ENCODE measurements around the gene EML6.

DNA sequence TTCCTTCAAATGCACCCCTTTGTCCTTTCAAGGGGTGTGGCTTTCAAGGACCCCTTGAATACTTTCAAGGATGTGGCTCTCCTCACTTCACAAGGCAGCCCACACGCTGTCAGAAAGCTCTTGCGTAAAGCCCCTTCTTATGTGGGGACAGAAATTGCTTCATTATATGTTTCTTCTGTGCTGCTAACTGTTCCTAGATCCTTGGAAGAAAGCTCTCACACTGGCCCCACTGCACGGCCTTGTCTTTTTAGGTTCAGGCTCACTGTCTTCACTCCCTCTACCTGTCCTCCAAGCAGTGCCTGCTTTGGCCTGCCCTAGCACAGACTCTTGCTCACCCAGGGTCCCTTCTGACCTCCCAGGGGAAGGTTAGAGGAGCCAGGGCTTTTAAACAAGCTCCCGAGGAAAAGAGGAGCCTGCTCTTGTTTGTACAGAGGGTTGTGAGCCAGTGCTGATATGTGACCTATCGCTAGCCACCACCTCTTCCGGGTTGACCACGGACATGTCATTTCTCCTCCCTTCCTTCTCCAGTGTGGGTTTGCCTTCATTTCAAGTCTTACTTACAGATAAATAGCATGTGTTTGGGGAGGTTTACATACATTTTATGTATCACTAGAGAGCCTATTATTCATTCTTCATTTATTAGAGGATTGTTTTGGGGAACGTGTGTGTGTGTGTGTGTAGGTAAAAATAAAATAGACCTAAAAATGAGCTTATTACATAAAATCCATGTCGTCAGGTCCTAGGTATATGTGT, 232.1 kb downstream of the EML6 start:
- TF ChIP-seq, protein P1, sequence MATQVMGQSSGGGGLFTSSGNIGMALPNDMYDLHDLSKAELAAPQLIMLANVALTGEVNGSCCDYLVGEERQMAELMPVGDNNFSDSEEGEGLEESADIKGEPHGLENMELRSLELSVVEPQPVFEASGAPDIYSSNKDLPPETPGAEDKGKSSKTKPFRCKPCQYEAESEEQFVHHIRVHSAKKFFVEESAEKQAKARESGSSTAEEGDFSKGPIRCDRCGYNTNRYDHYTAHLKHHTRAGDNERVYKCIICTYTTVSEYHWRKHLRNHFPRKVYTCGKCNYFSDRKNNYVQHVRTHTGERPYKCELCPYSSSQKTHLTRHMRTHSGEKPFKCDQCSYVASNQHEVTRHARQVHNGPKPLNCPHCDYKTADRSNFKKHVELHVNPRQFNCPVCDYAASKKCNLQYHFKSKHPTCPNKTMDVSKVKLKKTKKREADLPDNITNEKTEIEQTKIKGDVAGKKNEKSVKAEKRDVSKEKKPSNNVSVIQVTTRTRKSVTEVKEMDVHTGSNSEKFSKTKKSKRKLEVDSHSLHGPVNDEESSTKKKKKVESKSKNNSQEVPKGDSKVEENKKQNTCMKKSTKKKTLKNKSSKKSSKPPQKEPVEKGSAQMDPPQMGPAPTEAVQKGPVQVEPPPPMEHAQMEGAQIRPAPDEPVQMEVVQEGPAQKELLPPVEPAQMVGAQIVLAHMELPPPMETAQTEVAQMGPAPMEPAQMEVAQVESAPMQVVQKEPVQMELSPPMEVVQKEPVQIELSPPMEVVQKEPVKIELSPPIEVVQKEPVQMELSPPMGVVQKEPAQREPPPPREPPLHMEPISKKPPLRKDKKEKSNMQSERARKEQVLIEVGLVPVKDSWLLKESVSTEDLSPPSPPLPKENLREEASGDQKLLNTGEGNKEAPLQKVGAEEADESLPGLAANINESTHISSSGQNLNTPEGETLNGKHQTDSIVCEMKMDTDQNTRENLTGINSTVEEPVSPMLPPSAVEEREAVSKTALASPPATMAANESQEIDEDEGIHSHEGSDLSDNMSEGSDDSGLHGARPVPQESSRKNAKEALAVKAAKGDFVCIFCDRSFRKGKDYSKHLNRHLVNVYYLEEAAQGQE (IDR thresholded peaks at IDR 0.05; ENCODE audit: low read depth, low read length), result no peak
- no peak for TF ChIP-seq RAD21 (IDR thresholded peaks at IDR 0.05; ENCODE audit: low read length)
- TF ChIP-seq, protein P2, sequence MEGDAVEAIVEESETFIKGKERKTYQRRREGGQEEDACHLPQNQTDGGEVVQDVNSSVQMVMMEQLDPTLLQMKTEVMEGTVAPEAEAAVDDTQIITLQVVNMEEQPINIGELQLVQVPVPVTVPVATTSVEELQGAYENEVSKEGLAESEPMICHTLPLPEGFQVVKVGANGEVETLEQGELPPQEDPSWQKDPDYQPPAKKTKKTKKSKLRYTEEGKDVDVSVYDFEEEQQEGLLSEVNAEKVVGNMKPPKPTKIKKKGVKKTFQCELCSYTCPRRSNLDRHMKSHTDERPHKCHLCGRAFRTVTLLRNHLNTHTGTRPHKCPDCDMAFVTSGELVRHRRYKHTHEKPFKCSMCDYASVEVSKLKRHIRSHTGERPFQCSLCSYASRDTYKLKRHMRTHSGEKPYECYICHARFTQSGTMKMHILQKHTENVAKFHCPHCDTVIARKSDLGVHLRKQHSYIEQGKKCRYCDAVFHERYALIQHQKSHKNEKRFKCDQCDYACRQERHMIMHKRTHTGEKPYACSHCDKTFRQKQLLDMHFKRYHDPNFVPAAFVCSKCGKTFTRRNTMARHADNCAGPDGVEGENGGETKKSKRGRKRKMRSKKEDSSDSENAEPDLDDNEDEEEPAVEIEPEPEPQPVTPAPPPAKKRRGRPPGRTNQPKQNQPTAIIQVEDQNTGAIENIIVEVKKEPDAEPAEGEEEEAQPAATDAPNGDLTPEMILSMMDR (IDR thresholded peaks at IDR 0.05), result no peak
- no peak for TF ChIP-seq YY1 (IDR thresholded peaks at IDR 0.05; ENCODE audit: low read depth)
- TF ChIP-seq FOXJ3 (CRISPR knock-in tag; IDR thresholded peaks at IDR 0.05), result no peak
- no peak for TF ChIP-seq RFX5 (IDR thresholded peaks at IDR 0.05; ENCODE audit: low read length)
- TF ChIP-seq, protein P3, sequence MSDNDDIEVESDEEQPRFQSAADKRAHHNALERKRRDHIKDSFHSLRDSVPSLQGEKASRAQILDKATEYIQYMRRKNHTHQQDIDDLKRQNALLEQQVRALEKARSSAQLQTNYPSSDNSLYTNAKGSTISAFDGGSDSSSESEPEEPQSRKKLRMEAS (IDR thresholded peaks at IDR 0.05; ENCODE audit: low read depth), result no peak

Measured in SK-N-SH (cell line).